ENCODE results near the gene ZMIZ2.
"Not testable (repeated sequence)": the region's sequence is repeated elsewhere in the genome, so short reads cannot be mapped to it uniquely, and the experiment has no call there.

Gene ZMIZ2

DNA sequence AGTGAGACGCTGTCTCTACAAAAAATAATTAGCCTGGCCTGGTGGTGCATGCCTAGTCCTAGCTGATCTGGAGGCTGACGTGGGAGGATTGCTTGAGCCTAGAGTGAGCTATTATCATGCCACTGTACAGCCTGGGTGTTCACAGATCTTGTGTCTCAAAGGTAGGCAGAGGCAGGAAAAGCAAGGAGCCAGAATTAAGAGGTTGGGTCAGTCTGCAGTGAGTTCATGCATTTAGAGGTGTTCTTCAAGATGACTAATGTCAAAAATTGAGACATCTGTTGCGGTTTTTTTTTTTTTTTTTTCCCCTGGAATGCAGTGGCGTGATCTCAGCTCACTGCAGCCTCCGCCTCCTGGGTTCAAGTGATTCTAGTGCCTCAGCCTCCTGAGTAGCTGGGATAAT is 53.2 kb downstream of the ZMIZ2 start:
- no peak for DNase-seq

DNA sequence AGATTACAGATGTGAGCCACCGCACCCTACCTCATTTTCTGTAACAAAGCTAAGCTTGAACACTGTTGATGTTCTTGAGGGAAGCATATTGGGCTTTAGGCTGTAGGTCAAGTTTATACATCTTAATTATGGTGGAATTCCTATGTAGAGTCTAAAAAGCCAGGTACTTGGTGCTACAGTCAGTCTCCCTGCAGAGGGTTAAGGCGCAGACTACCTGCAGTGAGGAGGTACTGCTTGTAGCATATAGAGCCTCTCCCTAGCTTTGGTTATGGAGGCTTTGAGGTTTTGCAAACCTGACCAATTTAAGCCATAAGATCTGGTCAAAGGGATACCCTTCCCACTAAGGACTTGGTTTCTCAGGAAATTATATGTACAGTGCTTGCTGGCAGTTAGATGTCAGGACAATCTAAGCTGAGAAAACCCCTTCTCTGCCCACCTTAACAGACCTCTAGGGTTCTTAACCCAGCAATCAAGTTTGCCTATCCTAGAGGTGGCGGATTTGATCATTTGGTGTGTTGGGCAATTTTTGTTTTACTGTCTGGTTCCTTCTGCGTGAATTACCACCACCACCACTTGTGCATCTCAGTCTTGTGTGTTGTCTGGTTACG is 53.9 kb downstream of the ZMIZ2 start:
- no peak for DNase-seq

DNA sequence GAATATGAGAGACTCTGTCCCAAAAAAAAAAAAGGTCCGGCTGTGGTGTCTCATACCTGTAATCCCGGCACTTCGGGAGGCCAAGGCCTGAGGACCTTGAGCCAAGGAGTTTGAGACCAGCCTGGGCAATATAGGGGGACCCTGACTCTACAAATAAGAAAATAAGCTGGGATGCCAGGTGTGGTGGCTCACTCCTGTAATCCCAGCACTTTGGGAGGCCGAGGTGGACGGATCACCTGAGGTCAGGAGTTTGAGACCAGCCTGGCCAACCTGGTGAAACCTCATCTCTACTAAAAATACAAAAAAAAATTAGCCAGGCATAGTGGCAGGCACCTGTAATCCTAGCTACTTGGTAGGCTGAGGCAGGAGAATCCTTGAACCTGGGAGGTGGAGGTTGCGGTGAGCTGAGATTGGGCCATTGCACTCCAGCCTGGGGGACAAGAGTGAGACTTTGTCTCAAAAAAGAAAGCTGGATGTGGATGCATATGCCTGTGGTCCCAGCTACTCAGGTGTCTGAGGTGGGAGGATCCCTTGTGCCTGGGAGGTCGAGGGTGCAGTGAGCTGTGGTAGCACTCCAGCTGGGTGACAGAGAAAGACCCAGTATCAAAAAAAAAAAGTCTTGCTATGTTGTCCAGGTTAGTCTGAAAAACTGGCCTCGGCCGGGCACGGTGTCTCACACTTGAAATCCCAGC is 55.3 kb downstream of the ZMIZ2 start:
- DNase-seq, result not testable (repeated sequence)

DNA sequence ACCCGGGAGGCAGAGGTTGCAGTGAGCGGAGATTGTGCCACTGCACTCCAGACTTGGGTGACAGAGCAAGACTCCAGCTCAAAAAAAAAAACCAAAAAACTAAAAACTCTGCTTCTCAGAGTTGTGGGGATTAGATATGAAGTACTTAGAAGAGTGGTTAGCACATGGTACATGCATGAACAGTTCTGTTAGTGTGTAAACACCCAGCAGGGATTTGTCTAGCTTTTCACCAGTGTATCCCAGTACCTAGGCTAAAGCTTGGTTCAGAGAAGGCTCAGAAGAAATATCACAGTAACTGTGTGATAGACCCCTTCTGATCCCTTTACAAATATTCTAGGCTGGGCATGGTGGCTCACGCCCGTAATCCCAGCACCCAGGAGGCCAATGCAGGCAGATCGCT is 57.3 kb downstream of the ZMIZ2 start:
- DNase-seq, result no peak

DNA sequence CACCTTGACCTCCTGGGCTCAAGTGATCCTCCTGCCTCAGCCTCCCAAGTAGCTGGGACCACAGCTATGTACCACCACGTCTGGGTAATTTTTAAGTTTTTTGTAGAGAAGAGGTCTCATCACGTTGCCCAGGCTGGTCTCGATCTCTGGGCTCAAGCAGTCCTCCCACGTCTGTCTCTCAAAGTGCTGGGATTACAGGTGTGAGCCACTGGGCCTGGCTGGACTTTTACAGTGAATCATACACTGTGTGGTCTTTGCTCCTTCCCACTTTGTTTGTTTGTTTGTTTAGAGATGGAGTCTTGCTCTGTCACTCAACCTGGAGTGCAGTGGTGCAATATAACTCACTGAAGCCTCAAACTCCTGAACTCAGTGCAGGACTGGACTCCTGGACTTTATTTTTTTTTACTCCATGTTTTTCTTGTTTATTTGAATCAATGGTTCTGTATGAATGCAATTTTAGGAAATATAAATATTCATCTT is 60.3 kb downstream of the ZMIZ2 start:
- DNase-seq, result no peak

DNA sequence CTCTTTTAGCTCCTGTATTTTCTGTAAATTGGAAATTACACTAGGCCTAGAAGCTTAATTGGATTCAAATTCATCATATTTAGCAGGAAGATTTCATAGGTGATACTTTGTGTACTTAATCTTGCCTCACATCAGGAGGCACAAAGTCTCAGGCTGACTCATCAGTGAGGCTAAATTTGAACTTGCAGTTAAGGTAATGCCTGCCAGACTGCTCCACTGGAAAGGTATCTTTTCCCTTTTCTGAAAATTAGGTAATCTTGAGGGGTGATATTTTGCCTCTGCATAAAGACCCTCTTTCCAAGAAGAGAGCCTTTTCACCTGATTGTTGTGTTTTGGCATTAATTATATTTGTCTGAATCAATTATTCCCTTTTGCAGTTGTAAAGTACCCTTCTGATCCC is 62.4 kb downstream of the ZMIZ2 start:
- no peak for DNase-seq

DNA sequence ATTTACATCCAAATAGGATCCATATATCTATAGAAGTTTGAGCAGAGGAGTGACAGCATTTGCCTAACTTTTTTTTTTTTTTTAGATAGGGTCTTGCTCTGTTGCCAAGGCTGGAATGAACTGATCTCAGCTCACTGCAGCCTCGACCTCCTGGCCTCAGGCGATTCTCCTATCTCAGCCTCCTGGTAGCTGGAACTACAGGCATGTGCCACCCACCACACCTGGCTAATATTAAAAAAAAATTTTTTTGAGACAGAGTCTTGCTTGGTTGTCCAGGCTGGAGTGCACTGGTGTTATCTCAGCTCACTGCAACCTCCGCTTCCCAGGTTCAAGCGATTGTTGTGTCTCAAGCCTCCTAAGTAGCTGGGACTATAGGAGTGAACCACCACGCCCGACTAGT is 62.9 kb downstream of the ZMIZ2 start:
- DNase-seq, result no peak

DNA sequence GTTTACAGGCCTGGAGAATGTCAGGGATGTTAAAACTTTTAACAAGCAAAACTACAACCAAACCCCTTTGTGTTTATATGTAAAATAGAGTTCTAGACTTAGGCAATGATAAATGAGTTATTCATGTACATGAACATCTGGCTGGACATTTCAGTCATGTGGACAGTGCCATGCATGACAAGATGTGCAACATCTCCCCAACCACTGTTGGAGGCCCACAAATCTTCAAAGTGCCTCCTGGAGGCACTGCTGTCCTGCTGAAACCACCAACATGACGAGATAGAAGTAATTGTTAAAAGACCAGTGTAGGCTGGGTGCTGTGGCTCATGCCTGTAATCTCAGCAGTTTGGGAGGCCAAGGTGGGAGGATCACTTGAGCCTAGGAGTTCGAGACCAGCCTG is 66.3 kb downstream of the ZMIZ2 start:
- DNase-seq, result peak in 3 of 4 experiments; percentile 19 to 48 (median 27)

DNA sequence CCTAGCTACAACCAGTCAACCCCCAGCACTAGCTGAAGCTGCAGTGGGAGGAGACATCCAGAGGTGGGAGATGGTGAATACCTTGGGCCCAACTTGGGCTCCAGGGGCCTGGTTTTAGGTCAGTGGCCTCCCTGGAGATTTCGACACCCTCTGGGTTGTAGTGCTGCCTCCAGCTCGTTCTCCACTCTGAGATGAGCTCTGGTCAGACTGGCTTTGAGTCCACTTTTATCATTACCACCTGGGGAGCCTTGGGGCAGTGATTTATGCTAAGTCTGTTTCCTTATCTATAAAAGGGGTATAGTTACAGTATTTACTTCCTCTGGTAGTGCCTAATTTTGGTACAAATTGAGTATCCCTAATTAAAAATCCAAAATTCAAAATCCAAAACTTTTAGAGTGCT is 70.6 kb downstream of the ZMIZ2 start:
- DNase-seq, result no peak
